HAP-1 (cell line): ENCODE data around the gene TMC3.

ENCODE experiments used
- DNase-seq, 2 experiments: peaks; one replicate each; pipeline ENCODE4 v3.0.0-alpha.2; 2016 to 2020; ENCODE audit warnings: low spot score in 2 of 2
- H3K27me3 ChIP-seq: fragments of 250-450 bp; sonication (Bioruptor Pico); 2 replicates; pipeline ENCODE4 v1.5.1; 2020; ENCODE audit warnings: low read depth, mild to moderate bottlenecking, moderate library complexity
- H3K36me3 ChIP-seq: fragments of 250-450 bp; sonication (Bioruptor Pico); replicated peaks from 2 replicates; pipeline ENCODE4 v1.5.1; 2020; ENCODE audit warnings: mild to moderate bottlenecking
- H3K4me1 ChIP-seq: fragments of 250-450 bp; sonication (Bioruptor Pico); 2 replicates; pipeline ENCODE4 v1.5.1; 2020; ENCODE audit warnings: mild to moderate bottlenecking
- H3K4me3 ChIP-seq: fragments of 250-450 bp; sonication (Bioruptor Pico); 2 replicates; pipeline ENCODE4 v1.5.1; 2020; ENCODE audit warnings: mild to moderate bottlenecking, moderate library complexity
- H3K9me3 ChIP-seq: fragments of 250-450 bp; sonication (Bioruptor Pico); 2 replicates; pipeline ENCODE4 v1.5.1; 2020; ENCODE audit warnings: mild to moderate bottlenecking, moderate library complexity
- in situ Hi-C: fragments of 300-500 bp; cut with MboI; formaldehyde crosslinking; loops from 3 replicates; pipeline ENCODE4 v1.14.3; 2020; ENCODE audit warnings: low sequenced_read_pairs, inconsistent platforms, mixed read lengths

The TMC3 gene

GRCh38 chr15:81378443-81378842, 4.4 kb upstream of the TMC3 start:
- Histone ChIP-seq H3K4me1 (no peaks in the 10 kb centered on the region; the same call in 1 of the 2 replicates), H3K36me3 (no peaks in the 10 kb centered on the region), H3K4me3 (no peak overlapping the region), H3K9me3 (no peaks in the 10 kb centered on the region), H3K27me3 (peaks cover 38% of the 10 kb centered on the region)
- in situ Hi-C loops = no loop called here
- DNase-seq = no peak

- DNase-seq = no peak
- H3K4me1 ChIP-seq = no peaks in the 10 kb centered on the region; the same call in 1 of the 2 replicates
- in situ Hi-C loops = no loop called here
- peaks cover 35% of the 10 kb centered on the region for H3K27me3 ChIP-seq
- H3K9me3 ChIP-seq = no peaks in the 10 kb centered on the region
- H3K36me3 ChIP-seq = no peaks in the 10 kb centered on the region
- no peak overlapping the region for H3K4me3 ChIP-seq
These were observed 3.9 kb upstream of the TMC3 start for GRCh38 chr15:81377871-81378270.

- in situ Hi-C loops = no loop called here
- DNase-seq = no peak
- Histone ChIP-seq H3K4me3 (no peak overlapping the region), H3K27me3 (peaks cover 37% of the 10 kb centered on the region), H3K9me3 (no peaks in the 10 kb centered on the region), H3K4me1 (no peaks in the 10 kb centered on the region), H3K36me3 (no peaks in the 10 kb centered on the region)
These were observed 2.2 kb upstream of the TMC3 start for GRCh38 chr15:81376231-81376630.

GRCh38 chr15:81375461-81375860, 1.4 kb upstream of the TMC3 start:
- Histone ChIP-seq H3K4me3 (no peak overlapping the region), H3K27me3 (peaks cover 36% of the 10 kb centered on the region), H3K4me1 (no peaks in the 10 kb centered on the region), H3K36me3 (no peaks in the 10 kb centered on the region), H3K9me3 (no peaks in the 10 kb centered on the region)
- no peak for DNase-seq
- in situ Hi-C loops = no loop called here

- Histone ChIP-seq H3K9me3 (no peaks in the 10 kb centered on the region), H3K4me3 (no peak overlapping the region), H3K4me1 (no peaks in the 10 kb centered on the region), H3K27me3 (peaks cover 17% of the 10 kb centered on the region), H3K36me3 (no peaks in the 10 kb centered on the region)
- in situ Hi-C loops = no loop called here
- DNase-seq = no peak
These were observed 837 bp downstream of the TMC3 start for GRCh38 chr15:81373176-81373575.

GRCh38 chr15:81372575-81372974, 1.4 kb downstream of the TMC3 start:
- peaks cover 17% of the 10 kb centered on the region for H3K27me3 ChIP-seq
- H3K4me3 ChIP-seq = no peak overlapping the region
- no peaks in the 10 kb centered on the region for H3K36me3 ChIP-seq
- H3K9me3 ChIP-seq = no peaks in the 10 kb centered on the region
- H3K4me1 ChIP-seq = no peaks in the 10 kb centered on the region
- DNase-seq = no peak
- in situ Hi-C loops = no loop called here

GRCh38 chr15:81363718-81364500, 10.1 kb downstream of the TMC3 start:
- no peak for DNase-seq
- H3K27me3 ChIP-seq = peaks cover 17% of the 10 kb centered on the region
- H3K4me3 ChIP-seq = no peak overlapping the region
- no peaks in the 10 kb centered on the region for H3K36me3 ChIP-seq
- peaks cover 2% of the 10 kb centered on the region; the same call in 1 of the 2 replicates for H3K9me3 ChIP-seq
- no peaks in the 10 kb centered on the region for H3K4me1 ChIP-seq
- in situ Hi-C loops = no loop called here

- in situ Hi-C loops = no loop called here
- no peak for DNase-seq
These were observed 10.7 kb downstream of the TMC3 start for GRCh38 chr15:81363276-81363675.

GRCh38 chr15:81362790-81363189, 11.2 kb downstream of the TMC3 start:
- in situ Hi-C loops = no loop called here
- Histone ChIP-seq H3K4me3 (no peak overlapping the region), H3K36me3 (no peaks in the 10 kb centered on the region), H3K27me3 (peaks cover 17% of the 10 kb centered on the region), H3K9me3 (peaks cover 2% of the 10 kb centered on the region; the same call in 1 of the 2 replicates), H3K4me1 (no peaks in the 10 kb centered on the region)
- no peak for DNase-seq

More at GRCh38 chr15:81363276-81363675, 10.7 kb downstream of the TMC3 start:
- no peak overlapping the region for H3K4me3 ChIP-seq
- H3K27me3 ChIP-seq = peaks cover 17% of the 10 kb centered on the region
- H3K36me3 ChIP-seq = no peaks in the 10 kb centered on the region
- H3K4me1 ChIP-seq = no peaks in the 10 kb centered on the region
- H3K9me3 ChIP-seq = peaks cover 2% of the 10 kb centered on the region; the same call in 1 of the 2 replicates

GRCh38 chr15:81361891-81362290, 12.1 kb downstream of the TMC3 start:
- Histone ChIP-seq H3K4me1 (no peaks in the 10 kb centered on the region), H3K4me3 (no peak overlapping the region), H3K9me3 (peaks cover 2% of the 10 kb centered on the region; the same call in 1 of the 2 replicates), H3K27me3 (peaks cover 17% of the 10 kb centered on the region), H3K36me3 (no peaks in the 10 kb centered on the region)
- no peak for DNase-seq
- in situ Hi-C loops = no loop called here

GRCh38 chr15:81360491-81360890, 13.5 kb downstream of the TMC3 start:
- H3K4me1 ChIP-seq = no peaks in the 10 kb centered on the region
- peaks cover 2% of the 10 kb centered on the region; the same call in 1 of the 2 replicates for H3K9me3 ChIP-seq
- in situ Hi-C loops = no loop called here
- no peak overlapping the region for H3K4me3 ChIP-seq
- no peak for DNase-seq
- no peaks in the 10 kb centered on the region for H3K36me3 ChIP-seq
- H3K27me3 ChIP-seq = peaks cover 17% of the 10 kb centered on the region

- in situ Hi-C loops = no loop called here
- no peak for DNase-seq
- no peaks in the 10 kb centered on the region for H3K4me1 ChIP-seq
- peaks cover 21% of the 10 kb centered on the region for H3K27me3 ChIP-seq
- H3K9me3 ChIP-seq = peaks cover 2% of the 10 kb centered on the region; the same call in 1 of the 2 replicates
- no peak overlapping the region for H3K4me3 ChIP-seq
- H3K36me3 ChIP-seq = no peaks in the 10 kb centered on the region
These were observed 15.8 kb downstream of the TMC3 start for GRCh38 chr15:81358248-81358647.

- H3K27me3 ChIP-seq = peaks cover 23% of the 10 kb centered on the region
- no peak overlapping the region for H3K4me3 ChIP-seq
- no peaks in the 10 kb centered on the region for H3K4me1 ChIP-seq
- no peak for DNase-seq
- peaks cover 2% of the 10 kb centered on the region; the same call in 1 of the 2 replicates for H3K9me3 ChIP-seq
- in situ Hi-C loops = no loop called here
- no peaks in the 10 kb centered on the region for H3K36me3 ChIP-seq
These were observed 16.8 kb downstream of the TMC3 start for GRCh38 chr15:81357180-81357686.

GRCh38 chr15:81356252-81356651, 17.8 kb downstream of the TMC3 start:
- DNase-seq = no peak
- Histone ChIP-seq H3K4me3 (no peak overlapping the region), H3K4me1 (no peaks in the 10 kb centered on the region), H3K36me3 (no peaks in the 10 kb centered on the region), H3K27me3 (peaks cover 23% of the 10 kb centered on the region), H3K9me3 (peaks cover 2% of the 10 kb centered on the region; the same call in 1 of the 2 replicates)
- in situ Hi-C loops = no loop called here
